Caki2 (cell line): ENCODE measurements around the gene E2F6. TPM values are rescaled to one million over a fixed set of nuclear protein-coding genes. Genes with fewer than 3 reads are reported as not detected.
"Not testable (repeated sequence)": the region's sequence is repeated elsewhere in the genome, so short reads cannot be mapped to it uniquely, and the experiment has no call there.

Source experiments
- DNase-seq: peaks from one replicate; pipeline ENCODE4 v3.0.0-alpha.2; 2015; ENCODE audit warnings: low read depth
- in situ Hi-C: cut with HindIII; loops from 2 replicates; pipeline ENCODE4 v1.10.0; 2016; ENCODE audit warnings: low sequenced_read_pairs, low pct_unique_long_range_greater_than_20kb, mixed read lengths
- total RNA-seq: library from RNA; depleted of rRNA; stranded (reverse); fragments of >200 nt; shearing (Covaris generic); gene quantifications from 2 replicates; pipeline ENCODE4 v1.2.3, GENCODE V29; 2014; ENCODE audit warnings: low replicate concordance; rRNA removed

E2F6 gene
- total RNA-seq, 1 experiment from 2014 or later: 40.2 TPM

- in situ Hi-C loops: no loop called here
- DNase-seq: no peak
Measured at GRCh38 chr2:11406267-11406957, 59.5 kb downstream of the E2F6 start.

- no peak for DNase-seq
- in situ Hi-C loops: no loop called here
Measured at GRCh38 chr2:11405599-11406266, 60.2 kb downstream of the E2F6 start.

- DNase-seq, in situ Hi-C loops: not testable (repeated sequence)
Measured at GRCh38 chr2:11405074-11405406, 60.9 kb downstream of the E2F6 start.

GRCh38 chr2:11404376-11405073 is 61.4 kb downstream of the E2F6 start:
- DNase-seq: no peak
- in situ Hi-C loops: no loop called here

- DNase-seq: no peak
- in situ Hi-C loops: no loop called here
Measured at GRCh38 chr2:11402436-11402835, 63.5 kb downstream of the E2F6 start.

DNA sequence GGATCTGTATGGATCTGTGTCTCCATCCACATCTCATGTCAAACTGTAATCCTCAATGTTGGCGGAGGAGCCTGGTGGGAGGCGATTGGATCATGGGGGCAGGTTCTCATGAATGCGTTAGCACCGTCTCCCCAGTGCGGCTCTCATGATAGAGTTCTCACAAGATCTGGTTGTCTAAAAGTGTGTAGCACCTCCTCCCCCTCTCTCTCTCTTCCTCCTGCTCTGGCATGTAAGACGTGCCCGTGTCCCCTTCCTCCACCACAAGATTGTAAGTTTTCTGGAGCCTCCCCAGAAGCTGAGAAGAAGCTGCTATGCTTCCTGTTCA is 66.6 kb downstream of the E2F6 start:
- in situ Hi-C loops: no loop called here

GRCh38 chr2:11398750-11399437 is 67.1 kb downstream of the E2F6 start:
- in situ Hi-C loops: no loop called here

More for the DNA sequence above, 66.6 kb downstream of the E2F6 start:
- DNase-seq: no peak

DNA sequence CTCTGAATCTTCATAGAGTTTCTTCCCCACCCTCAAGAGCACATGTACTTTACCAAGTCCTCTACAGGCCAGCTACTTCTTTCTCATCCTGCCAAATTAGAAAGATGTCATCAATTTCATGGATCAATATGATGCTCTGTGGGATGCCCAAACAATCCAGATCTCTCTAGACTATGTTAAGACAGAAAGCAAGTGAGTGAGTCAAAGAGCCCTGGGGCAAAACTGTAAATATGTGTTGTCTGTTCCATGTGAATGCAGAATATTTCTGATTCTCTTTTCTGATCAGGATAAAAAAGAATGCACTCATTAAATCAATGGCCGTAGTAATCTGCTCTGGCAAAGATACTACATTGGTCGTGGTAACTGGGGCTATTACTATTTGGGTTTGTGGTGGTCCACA is 68.4 kb downstream of the E2F6 start:
- in situ Hi-C loops: no loop called here
- DNase-seq: no peak

More at GRCh38 chr2:11398750-11399437, 67.1 kb downstream of the E2F6 start:
- DNase-seq: no peak

- in situ Hi-C loops: no loop called here
- DNase-seq: no peak
Measured at GRCh38 chr2:11396467-11397445, 69.2 kb downstream of the E2F6 start.

- in situ Hi-C loops: no loop called here
- no peak for DNase-seq
Measured at GRCh38 chr2:11396021-11396420, 69.9 kb downstream of the E2F6 start.

DNA sequence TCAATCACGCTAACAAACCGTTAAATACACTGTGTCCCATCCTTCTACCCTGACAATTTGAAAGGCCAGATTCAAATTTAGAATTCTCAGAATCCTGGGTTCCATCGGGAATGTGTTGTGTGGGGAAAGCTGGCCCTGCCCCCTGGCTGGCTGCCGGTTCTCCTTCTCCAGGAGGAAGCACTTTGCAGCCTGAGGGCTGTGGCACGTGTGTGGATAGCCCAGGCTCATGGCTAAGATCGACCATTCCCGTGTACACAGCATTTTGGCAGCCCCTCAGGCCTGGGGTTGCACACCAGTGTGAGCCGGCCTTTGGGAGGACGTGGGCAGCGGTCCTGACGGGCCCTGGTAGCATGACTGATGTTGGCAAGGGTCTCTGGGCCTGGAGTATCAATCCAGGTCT is 70.6 kb downstream of the E2F6 start:
- in situ Hi-C loops: no loop called here
- DNase-seq: no peak

Other genes starting within 250 kb of the E2F6 start
- 7.3 and 8.3 TPM in 2 replicates for gene ROCK2, start 121.5 kb downstream of the E2F6 start, total RNA-seq
- gene GREB1, start 67.9 kb upstream of the E2F6 start, total RNA-seq: 0.20 and 0.91 TPM in 2 replicates
- not detected in 2 replicates for gene NTSR2, start 204.0 kb upstream of the E2F6 start, total RNA-seq